HepG2 (cell line): ENCODE results near the gene LDB2. TPM values are rescaled to one million over a fixed set of nuclear protein-coding genes. Genes with fewer than 3 reads are reported as not detected.

Source experiments
- ATAC-seq: fragments of 200-7000 bp; cut with Tn5 transposase; 3 replicates; pipeline ENCODE4 v1.9.1; 2020; ENCODE audit warnings: mild to moderate bottlenecking, moderate library complexity
- BruUV-seq: library from RNA; stranded (reverse); fragments of 400-500 nt; replicated peaks from 2 replicates; lab custom pipeline; 2021; lab: Mats Ljungman, UMichigan
- CTCF ChIA-PET: fragments of 300-600 bp; formaldehyde crosslinking; extraction: SDS; loops from one replicate; lab custom pipeline; 2021; ENCODE audit warnings: low total read pairs, inconsistent platforms, low intra/inter-chr PET ratio; lab: Yijun Ruan, JAX
- POLR2A ChIA-PET: fragments of 350-600 bp; sonication (Branson Sonifier 250); formaldehyde crosslinking; loops from one replicate; lab custom pipeline; 2020; ENCODE audit warnings: antibody characterized with exemption, inconsistent platforms; lab: Yijun Ruan, JAX
- DNase-seq: peaks from one replicate; pipeline ENCODE4 v3.0.0-alpha.2; 2015; ENCODE audit warnings: low spot score
- FAIRE-seq: peaks from 3 replicates; lab custom pipeline; 2011; peaks lifted over from hg19 to GRCh38; lab: Jason Lieb, UNC
- H2AFZ ChIP-seq: one replicate; pipeline ENCODE4 v1.6.1; 2011; ENCODE audit warnings: low read length, inconsistent platforms
- H3K27ac ChIP-seq: fragments of 300-600 bp; 3 replicates; pipeline ENCODE4 v1.8.0; 2011; ENCODE audit warnings: mixed run types, mild to moderate bottlenecking, mixed read lengths, low read length, inconsistent platforms; ENCODE audit not compliant: insufficient read depth; ENCODE audit errors: extremely low read length
- H3K27me3 ChIP-seq, 2 experiments: fragments of 200-600 bp in 1 of 2; 2 replicates in 1 of 2; 3 replicates in 1 of 2; pipeline versions ENCODE4 v1.6.0 to v1.8.0; 2011; ENCODE audit warnings: low read length in 2 of 2, mild to moderate bottlenecking in 2 of 2, moderate library complexity in 2 of 2, inconsistent platforms in 1 of 2; ENCODE audit not compliant: insufficient read depth in 2 of 2, control insufficient read depth in 1 of 2
- H3K36me3 ChIP-seq, 2 experiments: fragments of 200-600 bp in 1 of 2; replicated peaks in 1 of 2; 2 replicates in 1 of 2; 3 replicates in 1 of 2; pipeline versions ENCODE4 v1.5.1 to v1.8.0; 2011; ENCODE audit warnings: low read length in 2 of 2, inconsistent platforms in 1 of 2; ENCODE audit not compliant: insufficient read depth in 2 of 2, control insufficient read depth in 1 of 2
- H3K4me1 ChIP-seq: 2 replicates; pipeline ENCODE4 v1.5.1; 2012; ENCODE audit warnings: low read length, inconsistent platforms; ENCODE audit not compliant: insufficient read depth
- H3K4me2 ChIP-seq: 2 replicates; pipeline ENCODE4 v1.6.0; 2011; ENCODE audit warnings: low read depth, low read length, inconsistent platforms
- H3K4me3 ChIP-seq, 3 experiments: fragments of 200-600 bp in 1 of 3; sonication (generic), shearing (Covaris generic) in 1 of 3; replicated peaks in 1 of 3; 2 replicates each; pipeline ENCODE4 v1.5.1; 2011 to 2016; ENCODE audit warnings: low read length in 3 of 3, inconsistent platforms in 2 of 3, low read depth in 2 of 3, mild to moderate bottlenecking in 2 of 3, control low read depth in 1 of 3, mixed read lengths in 1 of 3; ENCODE audit not compliant: insufficient read depth in 1 of 3
- H3K79me2 ChIP-seq: one replicate; pipeline ENCODE4 v1.6.1; 2011; ENCODE audit warnings: low read length, inconsistent platforms; ENCODE audit not compliant: insufficient read depth
- H3K9ac ChIP-seq: 2 replicates; pipeline ENCODE4 v1.6.0; 2011; ENCODE audit warnings: mild to moderate bottlenecking, low read depth, low read length, inconsistent platforms; ENCODE audit not compliant: insufficient read depth
- H3K9me3 ChIP-seq: 2 replicates; pipeline ENCODE4 v1.5.1; 2012; ENCODE audit warnings: mild to moderate bottlenecking, low read length
- H4K20me1 ChIP-seq: 2 replicates; pipeline ENCODE4 v1.6.0; 2011; ENCODE audit warnings: inconsistent platforms, mild to moderate bottlenecking, low read length, moderate library complexity; ENCODE audit not compliant: insufficient read depth
- CSRNP2 ChIP-seq: sonication (generic); formaldehyde crosslinking; conservative IDR thresholded peaks from 2 replicates; pipeline ENCODE4 v1.8.0; 2022; ENCODE audit warnings: low read depth, missing genetic modification reagents
- GZF1 ChIP-seq: sonication (generic); formaldehyde crosslinking; IDR thresholded peaks from 2 replicates; pipeline ENCODE4 v1.5.1; 2020; ENCODE audit warnings: mild to moderate bottlenecking, missing genetic modification reagents
- HBP1 ChIP-seq: IDR thresholded peaks from 2 replicates; pipeline ENCODE4 v1.6.1; 2016; ENCODE audit warnings: low read depth, control low read depth
- KAT2B ChIP-seq: fragments of 150-350 bp; IDR thresholded peaks from 2 replicates; pipeline ENCODE4 v1.6.1; 2014; ENCODE audit warnings: low read depth, low read length, borderline replicate concordance
- MNT ChIP-seq: fragments of 450-650 bp; IDR thresholded peaks from 2 replicates; pipeline ENCODE4 v1.6.1; 2016
- PCBP2 ChIP-seq: fragments of 200-400 bp; formaldehyde crosslinking; optimal IDR thresholded peaks from 2 replicates; pipeline ENCODE3; 2018; ENCODE audit warnings: low read length, low read depth; ENCODE audit not compliant: poor library complexity, severe bottlenecking
- PRMT3 ChIP-seq: sonication (generic); formaldehyde crosslinking; IDR thresholded peaks from 2 replicates; pipeline ENCODE4 v1.8.1; 2022; ENCODE audit warnings: low read depth, mild to moderate bottlenecking, moderate library complexity, missing genetic modification reagents, borderline replicate concordance
- RBM22 ChIP-seq: fragments of 200-400 bp; formaldehyde crosslinking; optimal IDR thresholded peaks from 2 replicates; pipeline ENCODE3; 2017; ENCODE audit warnings: mild to moderate bottlenecking, low read length, moderate library complexity
- SALL1 ChIP-seq: sonication (generic); formaldehyde crosslinking; IDR thresholded peaks from 2 replicates; pipeline ENCODE4 v1.8.0; 2022; ENCODE audit warnings: mild to moderate bottlenecking, missing genetic modification reagents
- ZFP62 ChIP-seq: sonication (generic); formaldehyde crosslinking; IDR thresholded peaks from 2 replicates; pipeline ENCODE4 v1.4.0; 2020; ENCODE audit warnings: missing genetic modification reagents
- ZNF160 ChIP-seq: sonication (generic); formaldehyde crosslinking; IDR thresholded peaks from 2 replicates; pipeline ENCODE4 v1.8.0; 2022; ENCODE audit warnings: mild to moderate bottlenecking, inconsistent platforms, missing genetic modification reagents
- ZNF275 ChIP-seq: sonication (generic); formaldehyde crosslinking; IDR thresholded peaks from 2 replicates; pipeline ENCODE4 v1.8.0; 2022; ENCODE audit warnings: missing genetic modification reagents, mild to moderate bottlenecking, inconsistent platforms, borderline replicate concordance
- ZNF570 ChIP-seq: sonication (generic); formaldehyde crosslinking; IDR thresholded peaks from 2 replicates; pipeline ENCODE4 v1.4.0; 2020; ENCODE audit warnings: mild to moderate bottlenecking, missing genetic modification reagents, borderline replicate concordance
- ZNF616 ChIP-seq: sonication (generic); formaldehyde crosslinking; IDR thresholded peaks from 2 replicates; pipeline ENCODE4 v1.5.0; 2020; ENCODE audit warnings: low read depth, mild to moderate bottlenecking, missing genetic modification reagents
- ZNF660 ChIP-seq: sonication (generic); formaldehyde crosslinking; IDR thresholded peaks from 2 replicates; pipeline ENCODE4 v1.5.1; 2020; ENCODE audit warnings: mild to moderate bottlenecking, low read depth, missing genetic modification reagents, borderline replicate concordance
- WGBS: methylation state at CpG from one replicate; pipeline ENCODE4 v1.1.6; 2017; ENCODE audit warnings: low lambda C conversion rate; 5-methylcytosine and 5-hydroxymethylcytosine counted together
- in situ Hi-C: cut with HindIII; loops from 2 replicates; pipeline ENCODE4 v1.10.0; 2017; ENCODE audit warnings: low pct_unique_long_range_greater_than_20kb; ENCODE audit not compliant: extremely low pct_ligation_motif_present
- intact Hi-C: fragments of 100-400 bp; cut with micrococcal nuclease; formaldehyde crosslinking; loops from one replicate; pipeline ENCODE4 v1.10.0; 2022; ENCODE audit not compliant: unreplicated experiment
- polyA plus RNA-seq, 8 experiments: library from polyadenylated mRNA; depleted of rRNA in 3 of 8; stranded (reverse) in 7 of 8; unstranded in 1 of 8; fragments of >200 nt; fragmentation: Illumina TruSeq in 4 of 8; extraction: Trizol in 4 of 8; gene quantifications; 2 replicates each; pipeline versions ENCODE4 v1.2.1 to v1.2.3, GENCODE V29; 2011 to 2016; ENCODE audit warnings: low read depth in 4 of 8, missing spikeins in 1 of 8, mixed read lengths in 1 of 8; ENCODE audit not compliant: insufficient read depth in 1 of 8
- total RNA-seq, 5 experiments: library from RNA; depleted of rRNA; stranded (reverse); fragments of >200 nt; fragmentation: Illumina TruSeq; extraction: Trizol; gene quantifications; 2 replicates each; pipeline ENCODE4 v1.2.3, GENCODE V29; 2016; ENCODE audit warnings: low read depth in 1 of 5

The LDB2 gene
- total and polyA plus RNA-seq, 2 of the 13 experiments (the other 11 are each of a cell fraction or from before 2014, with no cell fraction given): not detected

GRCh38 chr4:16765546-16765945 is 132.9 kb downstream of the LDB2 start:
- no peaks in the 10 kb centered on the region; a peak in 1 of 5 replicates for H3K27me3 ChIP-seq
- H3K4me2 ChIP-seq: no peak overlapping the region
- no peak overlapping the region for H2AFZ ChIP-seq
- WGBS: 10% methylated on average over 5 of the region's 5 CpGs
- H3K36me3 ChIP-seq: no peaks in the 10 kb centered on the region
- FAIRE-seq (no peak), DNase-seq (no peak), ATAC-seq (no peak)
- intact Hi-C loops: loop anchor here (1.0 kb wide), 1 partner anchor 151 kb away; no protein-coding TSS in a partner anchor
- POLR2A ChIA-PET: no interaction called here
- in situ Hi-C loops: no loop called here
- H3K9me3 ChIP-seq: no peaks in the 10 kb centered on the region
- H3K27ac ChIP-seq: no peak overlapping the region
- no peak for TF ChIP-seq ZNF570 (CRISPR knock-in tag)
- no peak for TF ChIP-seq RBM22
- no peak for TF ChIP-seq PCBP2
- TF ChIP-seq GZF1 (CRISPR knock-in tag): no peak
- no peak for TF ChIP-seq ZNF275 (CRISPR knock-in tag)
- no peak for TF ChIP-seq HBP1 (CRISPR knock-in tag)
- TF ChIP-seq KAT2B: no peak
- TF ChIP-seq ZNF160 (CRISPR knock-in tag): no peak
- TF ChIP-seq SALL1 (CRISPR knock-in tag): no peak
- no peak for TF ChIP-seq ZNF660 (CRISPR knock-in tag)
- no peak for TF ChIP-seq CSRNP2 (CRISPR knock-in tag)
- TF ChIP-seq ZFP62: no peak
- TF ChIP-seq MNT: no peak
- TF ChIP-seq ZNF616 (CRISPR knock-in tag): no peak
- TF ChIP-seq PRMT3 (CRISPR knock-in tag): no peak
- no peaks in the 10 kb centered on the region for H3K4me1 ChIP-seq
- CTCF ChIA-PET: interaction anchor here (1.8 to 2.0 kb wide), 2 partner anchors 151 to 559 kb away, joined by 5 to 15 read pairs; no protein-coding TSS in a partner anchor
- no peak overlapping the region for H3K9ac ChIP-seq
- no peaks in the 10 kb centered on the region for H4K20me1 ChIP-seq
- H3K79me2 ChIP-seq: no peaks in the 10 kb centered on the region
- no peak overlapping the region for H3K4me3 ChIP-seq
- BruUV-seq: no TSS peak
